Upper lobe of right lung (tissue), 1 donor: ENCODE results near the gene CCDC171. TPM values are rescaled to one million over a fixed set of nuclear protein-coding genes. Genes with fewer than 3 reads are reported as not detected.

Source experiments
- ATAC-seq: fragments of 200-7000 bp; cut with Tn5 transposase; one replicate; pipeline ENCODE4 v1.9.1; 2020; ENCODE audit warnings: mild to moderate bottlenecking, moderate library complexity
- DNase-seq: peaks from one replicate; pipeline ENCODE4 v3.0.0-alpha.2; 2020
- H3K27ac ChIP-seq: fragments of 200-600 bp; one replicate; pipeline ENCODE4 v1.8.0; 2022
- H3K27me3 ChIP-seq: fragments of 200-600 bp; one replicate; pipeline ENCODE4 v1.8.0; 2022; ENCODE audit warnings: mild to moderate bottlenecking
- H3K36me3 ChIP-seq: fragments of 200-600 bp; one replicate; pipeline ENCODE4 v1.8.0; 2022
- H3K4me1 ChIP-seq: fragments of 200-600 bp; one replicate; pipeline ENCODE4 v1.8.0; 2022
- H3K4me3 ChIP-seq: fragments of 200-600 bp; one replicate; pipeline ENCODE4 v1.8.0; 2022; ENCODE audit warnings: mild to moderate bottlenecking
- H3K9me3 ChIP-seq: fragments of 200-600 bp; one replicate; pipeline ENCODE4 v1.8.0; 2022
- intact Hi-C: fragments of 100-400 bp; cut with DNase I; formaldehyde crosslinking; loops from one replicate; pipeline ENCODE4 v1.11.0; 2022
- total RNA-seq: library from RNA; stranded (reverse); fragmentation: NEBNext Ultra II Directional; extraction: Animal tissue kit (Norgen Biotek cat#: 25700); gene quantifications from one replicate; pipeline ENCODE4 v1.2.1, GENCODE V29; 2021
- TF ChIP-seq, protein P1 (sequence below): fragments of 200-600 bp; IDR thresholded peaks from one replicate; pipeline ENCODE4 v1.8.0; 2022; ENCODE audit warnings: antibody characterized with exemption
- donor health status: DM: no; HTN: yes; CAD: no; lungs with severe emphysema.

CCDC171 gene
- total RNA-seq, 1 donor from 2014 or later, result 3.0 TPM

DNA sequence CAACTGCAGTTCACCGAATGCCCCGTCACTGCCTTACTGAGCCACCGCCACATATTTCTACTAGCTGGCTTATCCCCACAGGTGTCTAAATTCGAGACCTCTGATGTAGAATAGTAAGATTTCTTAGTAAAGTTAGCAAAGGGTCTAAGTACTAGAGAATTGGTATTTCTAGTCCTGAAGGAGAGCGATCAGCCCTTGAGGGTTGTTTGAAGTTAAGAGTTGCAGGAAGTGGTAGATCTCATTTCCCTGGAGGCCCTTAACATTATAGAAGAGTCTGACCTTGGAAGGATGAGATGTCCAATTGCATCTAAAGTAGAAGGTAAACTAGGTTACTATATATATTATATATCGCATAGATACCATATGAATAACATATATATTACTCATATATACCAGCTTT, 451.8 kb downstream of the CCDC171 start:
- ATAC-seq (no peak), DNase-seq (no peak)
- Histone ChIP-seq H3K36me3 (no peaks in the 10 kb centered on the region), H3K27me3 (no peaks in the 10 kb centered on the region), H3K9me3 (no peaks in the 10 kb centered on the region), H3K4me1 (no peaks in the 10 kb centered on the region), H3K4me3 (no peak overlapping the region), H3K27ac (no peak overlapping the region)
- TF ChIP-seq, protein P1, sequence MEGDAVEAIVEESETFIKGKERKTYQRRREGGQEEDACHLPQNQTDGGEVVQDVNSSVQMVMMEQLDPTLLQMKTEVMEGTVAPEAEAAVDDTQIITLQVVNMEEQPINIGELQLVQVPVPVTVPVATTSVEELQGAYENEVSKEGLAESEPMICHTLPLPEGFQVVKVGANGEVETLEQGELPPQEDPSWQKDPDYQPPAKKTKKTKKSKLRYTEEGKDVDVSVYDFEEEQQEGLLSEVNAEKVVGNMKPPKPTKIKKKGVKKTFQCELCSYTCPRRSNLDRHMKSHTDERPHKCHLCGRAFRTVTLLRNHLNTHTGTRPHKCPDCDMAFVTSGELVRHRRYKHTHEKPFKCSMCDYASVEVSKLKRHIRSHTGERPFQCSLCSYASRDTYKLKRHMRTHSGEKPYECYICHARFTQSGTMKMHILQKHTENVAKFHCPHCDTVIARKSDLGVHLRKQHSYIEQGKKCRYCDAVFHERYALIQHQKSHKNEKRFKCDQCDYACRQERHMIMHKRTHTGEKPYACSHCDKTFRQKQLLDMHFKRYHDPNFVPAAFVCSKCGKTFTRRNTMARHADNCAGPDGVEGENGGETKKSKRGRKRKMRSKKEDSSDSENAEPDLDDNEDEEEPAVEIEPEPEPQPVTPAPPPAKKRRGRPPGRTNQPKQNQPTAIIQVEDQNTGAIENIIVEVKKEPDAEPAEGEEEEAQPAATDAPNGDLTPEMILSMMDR, result no peak
- intact Hi-C loops, result no loop called here

DNA sequence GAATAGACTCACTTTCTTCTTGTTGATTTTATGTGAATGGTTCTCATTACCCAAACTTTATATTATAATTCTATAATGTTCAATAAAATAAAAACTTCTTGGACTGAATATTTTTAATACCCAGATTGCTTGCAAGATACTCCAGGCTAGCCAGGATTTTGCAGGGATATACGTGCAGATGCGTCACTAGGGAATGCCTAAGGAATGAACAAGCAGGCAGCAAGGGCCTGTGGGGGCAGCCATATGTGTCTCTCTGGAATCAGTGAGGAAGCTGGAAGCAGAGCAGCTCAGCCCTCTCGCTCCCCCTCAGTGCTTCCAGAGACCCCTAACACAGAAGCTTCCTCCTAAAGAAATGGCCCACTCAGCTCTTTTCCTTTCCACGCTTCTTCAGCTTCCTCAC, 457.4 kb downstream of the CCDC171 start:
- Histone ChIP-seq H3K27ac (no peak overlapping the region), H3K4me3 (no peak overlapping the region), H3K9me3 (no peaks in the 10 kb centered on the region), H3K27me3 (no peaks in the 10 kb centered on the region), H3K4me1 (no peaks in the 10 kb centered on the region), H3K36me3 (no peaks in the 10 kb centered on the region)
- intact Hi-C loops, result no loop called here
- TF ChIP-seq, protein P1, result no peak
- no peak for DNase-seq
- ATAC-seq, result no peak

GRCh38 chr9:16012621-16013020, 459.8 kb downstream of the CCDC171 start:
- H3K9me3 ChIP-seq, result peaks cover 3% of the 10 kb centered on the region
- intact Hi-C loops, result no loop called here
- no peaks in the 10 kb centered on the region for H3K4me1 ChIP-seq
- H3K27ac ChIP-seq, result no peak overlapping the region
- DNase-seq (no peak), ATAC-seq (no peak)
- H3K4me3 ChIP-seq, result no peak overlapping the region
- H3K27me3 ChIP-seq, result no peaks in the 10 kb centered on the region
- H3K36me3 ChIP-seq, result no peaks in the 10 kb centered on the region
- TF ChIP-seq, protein P1, result no peak

DNA sequence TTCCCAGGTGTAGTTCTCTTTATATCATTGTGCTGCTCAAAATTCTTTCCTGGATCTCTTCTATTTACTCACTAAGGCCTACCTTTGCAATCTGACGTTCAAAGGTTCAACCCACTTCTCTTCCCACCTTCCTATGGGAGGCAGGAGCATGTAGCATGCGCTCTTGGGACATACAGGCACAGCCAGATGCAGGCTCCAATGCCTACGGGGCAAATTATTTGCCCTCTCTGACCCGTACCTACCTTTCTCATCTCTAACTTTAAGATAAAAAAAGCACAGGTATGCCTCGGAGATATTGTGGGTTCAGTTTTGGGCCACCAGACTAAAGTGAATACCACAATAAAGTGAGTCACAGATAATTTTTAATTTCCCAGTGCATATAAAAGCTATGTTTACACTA, 460.5 kb downstream of the CCDC171 start:
- DNase-seq, result no peak
- H3K4me1 ChIP-seq, result no peaks in the 10 kb centered on the region
- intact Hi-C loops, result no loop called here

GRCh38 chr9:16013826-16014225, 461.0 kb downstream of the CCDC171 start:
- intact Hi-C loops, result no loop called here
- DNase-seq, result no peak

More for the DNA sequence above, 460.5 kb downstream of the CCDC171 start:
- no peak for ATAC-seq
- no peak overlapping the region for H3K4me3 ChIP-seq
- peaks cover 9% of the 10 kb centered on the region for H3K9me3 ChIP-seq
- TF ChIP-seq, protein P1, result no peak
- H3K27me3 ChIP-seq, result no peaks in the 10 kb centered on the region
- H3K36me3 ChIP-seq, result no peaks in the 10 kb centered on the region
- no peak overlapping the region for H3K27ac ChIP-seq

DNA sequence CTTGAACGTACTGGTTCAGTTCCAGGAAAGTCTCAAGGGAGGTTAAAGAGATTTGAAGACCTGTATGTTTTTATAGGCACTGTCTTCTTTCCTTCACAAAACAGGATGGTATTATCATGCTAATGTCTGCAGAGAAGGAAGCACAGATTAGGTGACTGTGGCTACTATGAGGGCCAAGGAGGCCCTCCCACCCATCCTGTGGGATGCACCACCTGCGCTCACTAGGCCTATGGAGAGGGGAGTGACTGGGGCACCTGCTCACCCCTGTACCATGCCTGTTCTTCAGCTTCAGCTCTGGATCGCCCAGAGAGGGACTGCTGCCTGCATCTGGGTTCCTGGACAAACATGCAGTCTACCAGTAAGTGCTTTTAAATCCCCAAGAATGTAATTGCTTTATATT, 469.4 kb downstream of the CCDC171 start:
- H3K27ac ChIP-seq, result no peak overlapping the region
- H3K4me1 ChIP-seq, result no peaks in the 10 kb centered on the region
- ATAC-seq, result peak; percentile 26
- no peak overlapping the region for H3K4me3 ChIP-seq
- H3K9me3 ChIP-seq, result peaks cover 9% of the 10 kb centered on the region
- no peak for DNase-seq
- H3K27me3 ChIP-seq, result no peaks in the 10 kb centered on the region
- intact Hi-C loops, result no loop called here
- TF ChIP-seq, protein P1, result no peak
- no peaks in the 10 kb centered on the region for H3K36me3 ChIP-seq

More at GRCh38 chr9:16013826-16014225, 461.0 kb downstream of the CCDC171 start:
- TF ChIP-seq, protein P1, result no peak
- no peaks in the 10 kb centered on the region for H3K36me3 ChIP-seq
- ATAC-seq, result no peak
- no peak overlapping the region for H3K4me3 ChIP-seq
- H3K9me3 ChIP-seq, result peaks cover 9% of the 10 kb centered on the region
- H3K27me3 ChIP-seq, result no peaks in the 10 kb centered on the region
- no peaks in the 10 kb centered on the region for H3K4me1 ChIP-seq
- no peak overlapping the region for H3K27ac ChIP-seq
